Fibroblast of lung (primary cell): ENCODE results near the gene OR2T5. TPM values are rescaled to one million over a fixed set of nuclear protein-coding genes. Genes with fewer than 3 reads are reported as not detected.
"Not testable (repeated sequence)": the region's sequence is repeated elsewhere in the genome, so short reads cannot be mapped to it uniquely, and the experiment has no call there.

Experiments used
- DNase-seq, 2 donors: peaks; one replicate each; pipeline versions ENCODE4 v3.0.0 to v3.0.0-alpha.2; 2010; ENCODE audit warnings: low read depth in 2 of 2
- H2AFZ ChIP-seq: 2 replicates; pipeline ENCODE4 v1.5.1; 2012; ENCODE audit warnings: low read length, control low read depth, inconsistent platforms
- H3K27ac ChIP-seq: 2 replicates; pipeline ENCODE4 v1.5.1; 2011; ENCODE audit warnings: low read length, control low read depth; ENCODE audit not compliant: insufficient read depth
- H3K27me3 ChIP-seq: 2 replicates; pipeline ENCODE4 v1.5.1; 2011; ENCODE audit warnings: mild to moderate bottlenecking, low read length; ENCODE audit not compliant: control insufficient read depth, insufficient read depth
- H3K36me3 ChIP-seq: 2 replicates; pipeline ENCODE4 v1.5.1; 2011; ENCODE audit warnings: low read length; ENCODE audit not compliant: control insufficient read depth, insufficient read depth
- H3K4me1 ChIP-seq: 2 replicates; pipeline ENCODE4 v1.5.1; 2011; ENCODE audit warnings: low read length; ENCODE audit not compliant: control insufficient read depth, insufficient read depth; ENCODE audit errors: extremely low read depth
- H3K4me2 ChIP-seq: 2 replicates; pipeline ENCODE4 v1.5.1; 2011; ENCODE audit warnings: low read length, control low read depth; ENCODE audit not compliant: insufficient read depth; ENCODE audit errors: extremely low read depth
- H3K4me3 ChIP-seq, 4 experiments: fragments of 200-600 bp in 1 of 4; sonication (generic) in 1 of 4; replicated peaks in 1 of 4; 2 replicates each; pipeline ENCODE4 v1.5.1; 2011 to 2016; ENCODE audit warnings: low read length in 4 of 4, low read depth in 3 of 4, mild to moderate bottlenecking in 3 of 4, control low read depth in 2 of 4, inconsistent platforms in 1 of 4, mixed read lengths in 1 of 4; ENCODE audit not compliant: insufficient read depth in 1 of 4; ENCODE audit errors: control extremely low read depth in 1 of 4
- H3K79me2 ChIP-seq: 2 replicates; pipeline ENCODE4 v1.5.1; 2012; ENCODE audit warnings: mild to moderate bottlenecking, low read length, inconsistent platforms; ENCODE audit not compliant: control insufficient read depth, insufficient read depth
- H3K9ac ChIP-seq: 2 replicates; pipeline ENCODE4 v1.5.1; 2011; ENCODE audit warnings: mild to moderate bottlenecking, low read length, control low read depth; ENCODE audit not compliant: insufficient read depth
- H3K9me3 ChIP-seq: 2 replicates; pipeline ENCODE4 v1.5.1; 2012; ENCODE audit warnings: low read depth, low read length; ENCODE audit not compliant: control insufficient read depth, insufficient read depth
- H4K20me1 ChIP-seq: 2 replicates; pipeline ENCODE4 v1.5.1; 2011; ENCODE audit warnings: low read length; ENCODE audit not compliant: control insufficient read depth, insufficient read depth; ENCODE audit errors: extremely low read depth
- CTCF ChIP-seq, 2 donors: IDR thresholded peaks in 1 of 2; conservative IDR thresholded peaks in 1 of 2; 1 replicate in 1 of 2; 2 replicates in 1 of 2; pipeline ENCODE4 v1.5.1; 2011 to 2012; ENCODE audit warnings: low read length in 2 of 2, control low read depth in 1 of 2, inconsistent platforms in 1 of 2, low read depth in 1 of 2, mild to moderate bottlenecking in 1 of 2
- EZH2 ChIP-seq: IDR thresholded peaks from 2 replicates; pipeline ENCODE4 v1.5.1; 2012; ENCODE audit warnings: low read length, control low read depth, mild to moderate bottlenecking; ENCODE audit errors: missing control alignments
- polyA plus RNA-seq, 2 donors: library from polyadenylated mRNA; depleted of rRNA in 1 of 2; stranded (reverse) in 1 of 2; unstranded in 1 of 2; fragments of >200 nt; gene quantifications; 2 replicates each; pipeline ENCODE4 v1.2.1, GENCODE V29; 2011 to 2012; ENCODE audit warnings: missing spikeins in 1 of 2
- total RNA-seq: library from RNA; depleted of rRNA; stranded (reverse); fragments of >200 nt; gene quantifications from 2 replicates; pipeline ENCODE4 v1.2.1, GENCODE V29; 2014

Gene OR2T5
- total and polyA plus RNA-seq, 2 donors (not counting 1 experiment from before 2014, with no cell fraction given) = not detected

GRCh38 chr1:248459117-248459516, 29.3 kb upstream of the OR2T5 start:
- not testable (repeated sequence) for H3K27ac ChIP-seq, DNase-seq, H3K4me2 ChIP-seq, H3K4me3 ChIP-seq, H3K4me1 ChIP-seq, H3K79me2 ChIP-seq, H3K9ac ChIP-seq, H2AFZ ChIP-seq, H3K27me3 ChIP-seq, H4K20me1 ChIP-seq, H3K9me3 ChIP-seq, H3K36me3 ChIP-seq

- Histone ChIP-seq H2AFZ (no peak overlapping the region), H4K20me1 (no peaks in the 10 kb centered on the region), H3K36me3 (no peaks in the 10 kb centered on the region), H3K9ac (no peak overlapping the region), H3K4me2 (no peak overlapping the region), H3K79me2 (no peaks in the 10 kb centered on the region), H3K9me3 (no peaks in the 10 kb centered on the region), H3K4me1 (no peaks in the 10 kb centered on the region), H3K4me3 (no peak overlapping the region), H3K27me3 (no peaks in the 10 kb centered on the region), H3K27ac (no peak overlapping the region)
- no peak for DNase-seq
- no peak for TF ChIP-seq CTCF (conservative IDR thresholded peaks at IDR 0.05 in 1 of 2, IDR thresholded peaks at IDR 0.05 in 1 of 2; ENCODE audit: low read depth in 1 of 2, low read length in 2 of 2)
- no peak for TF ChIP-seq EZH2
These were observed 17.2 kb upstream of the OR2T5 start for GRCh38 chr1:248471154-248471553.

GRCh38 chr1:248472111-248472510, 16.3 kb upstream of the OR2T5 start:
- not testable (repeated sequence) for H3K9me3 ChIP-seq, H4K20me1 ChIP-seq, H2AFZ ChIP-seq, H3K4me2 ChIP-seq, H3K4me3 ChIP-seq, H3K9ac ChIP-seq, H3K27me3 ChIP-seq, H3K36me3 ChIP-seq, H3K27ac ChIP-seq, H3K4me1 ChIP-seq, H3K79me2 ChIP-seq, DNase-seq

GRCh38 chr1:248473051-248473450, 15.3 kb upstream of the OR2T5 start, which contains the start of gene OR2T3:
OR2T3 (plus strand) TSS chr1:248473351; CDS start chr1:248473351, 0 bp downstream.
- H3K27ac ChIP-seq, DNase-seq, H3K4me2 ChIP-seq, H3K4me1 ChIP-seq, H2AFZ ChIP-seq, H3K9me3 ChIP-seq, H4K20me1 ChIP-seq, H3K9ac ChIP-seq, H3K4me3 ChIP-seq, H3K36me3 ChIP-seq, H3K79me2 ChIP-seq, H3K27me3 ChIP-seq: not testable (repeated sequence)

- H3K9ac ChIP-seq, H3K9me3 ChIP-seq, H3K27ac ChIP-seq, H3K27me3 ChIP-seq, H2AFZ ChIP-seq, DNase-seq, H3K4me3 ChIP-seq, H3K36me3 ChIP-seq, H3K4me1 ChIP-seq, H4K20me1 ChIP-seq, H3K4me2 ChIP-seq, H3K79me2 ChIP-seq: not testable (repeated sequence)
These were observed 12.7 kb upstream of the OR2T5 start for GRCh38 chr1:248475660-248476059.

- not testable (repeated sequence) for H2AFZ ChIP-seq, H3K36me3 ChIP-seq, H3K9ac ChIP-seq, H3K79me2 ChIP-seq, H3K9me3 ChIP-seq, H3K27me3 ChIP-seq, H3K4me2 ChIP-seq, DNase-seq, H3K4me3 ChIP-seq, H4K20me1 ChIP-seq, H3K27ac ChIP-seq, H3K4me1 ChIP-seq
These were observed 6.5 kb upstream of the OR2T5 start for GRCh38 chr1:248481686-248482579.
